Osteoblast (primary cell): ENCODE data around the gene MFRP. TPM values are rescaled to one million over a fixed set of nuclear protein-coding genes. Genes with fewer than 3 reads are reported as not detected.

Experiments
- DNase-seq: peaks from one replicate; pipeline ENCODE4 v3.0.0; 2011; ENCODE audit warnings: low spot score, mixed read lengths; ENCODE audit not compliant: insufficient read length; ENCODE audit errors: missing footprints
- H2AFZ ChIP-seq: 2 replicates; pipeline ENCODE4 v1.6.0; 2011; ENCODE audit warnings: mild to moderate bottlenecking, low read length
- H3K27ac ChIP-seq: 2 replicates; pipeline ENCODE4 v1.5.1; 2011; ENCODE audit warnings: mild to moderate bottlenecking, low read depth, low read length, moderate library complexity
- H3K27me3 ChIP-seq: 2 replicates; pipeline ENCODE4 v1.6.0; 2012; ENCODE audit warnings: mild to moderate bottlenecking, control low read depth, inconsistent platforms, low read length, moderate library complexity; ENCODE audit not compliant: insufficient read depth
- H3K36me3 ChIP-seq: 2 replicates; pipeline ENCODE4 v1.5.1; 2011; ENCODE audit warnings: mild to moderate bottlenecking, low read length, control low read depth, moderate library complexity; ENCODE audit not compliant: insufficient read depth
- H3K4me1 ChIP-seq: 2 replicates; pipeline ENCODE4 v1.5.1; 2011; ENCODE audit warnings: mild to moderate bottlenecking, low read length, control low read depth, moderate library complexity; ENCODE audit not compliant: insufficient read depth
- H3K4me2 ChIP-seq: 2 replicates; pipeline ENCODE4 v1.6.0; 2011; ENCODE audit warnings: mild to moderate bottlenecking, low read length; ENCODE audit not compliant: insufficient read depth
- H3K4me3 ChIP-seq: fragments of 200-600 bp; sonication (generic); 3 replicates; pipeline ENCODE4 v1.5.1; 2012; ENCODE audit warnings: mild to moderate bottlenecking, low read length, inconsistent platforms; ENCODE audit not compliant: insufficient read depth
- H3K79me2 ChIP-seq: 2 replicates; pipeline ENCODE4 v1.6.0; 2012; ENCODE audit warnings: mild to moderate bottlenecking, low read length, control low read depth, inconsistent platforms; ENCODE audit not compliant: insufficient read depth
- H3K9me3 ChIP-seq: 2 replicates; pipeline ENCODE4 v1.5.1; 2011; ENCODE audit warnings: low read depth, low read length, control low read depth
- H4K20me1 ChIP-seq: 2 replicates; pipeline ENCODE4 v1.6.0; 2012; ENCODE audit warnings: mild to moderate bottlenecking, low read length, control low read depth; ENCODE audit not compliant: insufficient read depth
- CTCF ChIP-seq: IDR thresholded peaks from 2 replicates; pipeline ENCODE4 v1.5.1; 2011; ENCODE audit warnings: mild to moderate bottlenecking, low read depth, low read length, moderate library complexity; ENCODE audit errors: extremely low read depth
- total RNA-seq: library from RNA; depleted of rRNA; stranded (reverse); fragments of >200 nt; gene quantifications from 2 replicates; pipeline ENCODE4 v1.2.3, GENCODE V29; 2012

The MFRP gene
- total RNA-seq, 1 donor, result not detected

GRCh38 chr11:119318240-119319135 is 28.0 kb downstream of the MFRP start:
- TF ChIP-seq CTCF, result no peak
- Histone ChIP-seq H3K27ac (peak overlapping the region; percentile 92), H3K36me3 (peaks cover 5% of the 10 kb centered on the region), H3K4me1 (peaks cover 56% of the 10 kb centered on the region), H3K27me3 (no peaks in the 10 kb centered on the region), H3K4me3 (peak overlapping the region; percentile 20), H3K9me3 (no peaks in the 10 kb centered on the region), H3K4me2 (peak overlapping the region; percentile 66), H3K79me2 (no peaks in the 10 kb centered on the region), H2AFZ (peak overlapping the region; percentile 90), H4K20me1 (no peaks in the 10 kb centered on the region)
- DNase-seq, result peak; percentile 99

GRCh38 chr11:119317592-119318239 is 28.8 kb downstream of the MFRP start:
- H3K79me2 ChIP-seq, result no peaks in the 10 kb centered on the region
- peaks cover 5% of the 10 kb centered on the region for H3K36me3 ChIP-seq
- H3K4me1 ChIP-seq, result peaks cover 56% of the 10 kb centered on the region
- peak overlapping the region; percentile 92 for H3K27ac ChIP-seq
- TF ChIP-seq CTCF, result no peak
- peak; percentile 82 for DNase-seq
- H3K4me3 ChIP-seq, result peak overlapping the region; percentile 38
- no peaks in the 10 kb centered on the region for H4K20me1 ChIP-seq
- H3K9me3 ChIP-seq, result no peaks in the 10 kb centered on the region
- H3K4me2 ChIP-seq, result peak overlapping the region; percentile 54
- H2AFZ ChIP-seq, result peak overlapping the region; percentile 35
- H3K27me3 ChIP-seq, result no peaks in the 10 kb centered on the region

- TF ChIP-seq CTCF, result no peak
- peak within 1 kb of the TSS; percentile 92 for H3K27ac ChIP-seq
- H3K4me2 ChIP-seq, result peak within 1 kb of the TSS; percentile 89
- H3K36me3 ChIP-seq, result peaks cover 5% of the 10 kb centered on the region
- H4K20me1 ChIP-seq, result no peaks in the 10 kb centered on the region
- H3K79me2 ChIP-seq, result no peaks in the 10 kb centered on the region
- DNase-seq, result peak; percentile 95
- H3K4me1 ChIP-seq, result peaks cover 50% of the 10 kb centered on the region
- H3K9me3 ChIP-seq, result no peaks in the 10 kb centered on the region
- peak within 1 kb of the TSS; percentile 74 for H3K4me3 ChIP-seq
- H2AFZ ChIP-seq, result peak within 1 kb of the TSS; percentile 72
- no peaks in the 10 kb centered on the region for H3K27me3 ChIP-seq
Measured at GRCh38 chr11:119316729-119317591, 29.5 kb downstream of the MFRP start, which contains the start of gene MCAM. Gene MCAM, minus strand, starts transcription at chr11:119317130. Its CDS starts 29 bp downstream, at chr11:119317101.
